ENCODE results near the gene WNT2B.

- no peak for TF ChIP-seq POLR2A (IDR thresholded peaks at IDR 0.05; ENCODE audit: low read length)
- TF ChIP-seq GATA1 (IDR thresholded peaks at IDR 0.05; ENCODE audit: low read depth, low read length): no peak
Observed at GRCh38 chr1:112462953-112463279, 45.8 kb upstream of the WNT2B start.
